ENCODE results near the gene SERPINA1. TPM values are rescaled to one million over a fixed set of nuclear protein-coding genes. Genes with fewer than 3 reads are reported as not detected.

Gene SERPINA1
- total RNA-seq, 1 experiment from 2014 or later: not detected

GRCh38 chr14:94427016-94427613 lies 38.7 kb upstream of the SERPINA1 start:
- Histone ChIP-seq H3K18ac (ENCODE audit: insufficient read length, low read depth, low read length) (no peak overlapping the region), H3K27me3 (ENCODE audit: insufficient read depth, low read length) (no peaks in the 10 kb centered on the region), H3K27ac (ENCODE audit: insufficient read length, low read depth, low read length) (no peak overlapping the region), H3K14ac (ENCODE audit: insufficient read depth, low read length) (no peak overlapping the region), H3K9ac (ENCODE audit: extremely low read depth, insufficient read length, low read length) (no peak overlapping the region), H2BK15ac (ENCODE audit: low read depth, low read length) (no peak overlapping the region), H2BK120ac (ENCODE audit: low read depth, low read length, poor library complexity, severe bottlenecking) (no peak overlapping the region), H3K56ac (ENCODE audit: insufficient read length, low read depth, low read length) (no peak overlapping the region), H2BK5ac (ENCODE audit: insufficient read length, low read length) (no peak overlapping the region), H3K79me1 (ENCODE audit: insufficient read depth, low read depth, low read length, poor library complexity, severe bottlenecking) (no peaks in the 10 kb centered on the region), H2BK20ac (ENCODE audit: low read depth, low read length, poor library complexity, severe bottlenecking) (no peak overlapping the region), H3T11ph (ENCODE audit: low read length) (no peak overlapping the region), H2BK12ac (ENCODE audit: insufficient read length, low read depth, low read length) (no peak overlapping the region), H3K23me2 (ENCODE audit: insufficient read length, low read depth, low read length, poor library complexity, severe bottlenecking) (no peaks in the 10 kb centered on the region), H2AFZ (ENCODE audit: low read length) (no peak overlapping the region), H3K9me3 (ENCODE audit: control insufficient read depth, low read depth, low read length) (no peaks in the 10 kb centered on the region), H2AK5ac (ENCODE audit: insufficient read length, low read length) (no peak overlapping the region), H3K79me2 (ENCODE audit: insufficient read depth, low read length) (no peaks in the 10 kb centered on the region), H3K4me2 (ENCODE audit: insufficient read depth, insufficient read length, low read length) (no peak overlapping the region), H3K4ac (ENCODE audit: low read depth, low read length) (no peak overlapping the region), H3K4me1 (ENCODE audit: insufficient read depth, low read length) (no peaks in the 10 kb centered on the region), H4K5ac (ENCODE audit: insufficient read length, low read depth, low read length) (no peak overlapping the region), H3K23ac (ENCODE audit: insufficient read length, low read depth, low read length) (no peak overlapping the region), H4K8ac (replicated peaks; ENCODE audit: insufficient read length, low read depth, low read length) (no peak overlapping the region), H4K20me1 (ENCODE audit: control insufficient read depth, insufficient read depth, insufficient read length) (no peaks in the 10 kb centered on the region), H4K91ac (ENCODE audit: insufficient read length, low read depth, low read length) (no peak overlapping the region)
- DNase-seq: no peak
- Mint-ChIP-seq H3K9me3 (peaks cover 3 to 9% of the 10 kb centered on the region in 2 experiments; a peak in 2 of 5 replicates), H3K27ac (no peak overlapping the region), H3K4me1 (peaks cover 2 to 3% of the 10 kb centered on the region in 2 experiments), H3K27me3 (ENCODE audit: low read depth) (peaks cover 1% of the 10 kb centered on the region), H3K4me3 (no peak overlapping the region), H3K36me3 (ENCODE audit: insufficient read depth in 1 of 3, low read depth in 3 of 3) (peaks cover 0 to 4% (median 0%) of the 10 kb centered on the region in 3 experiments; a peak in 1 of 7 replicates)
- no CpG with 5 or more reads among the region's 9 CpGs for WGBS (ENCODE audit: extremely low coverage, insufficient read length, low lambda C conversion rate)
- no peak for TF ChIP-seq CTCF (conservative IDR thresholded peaks at IDR 0.05)

Data from H9 (cell line).